ACC112 (cell line): ENCODE data around the gene NKX2-3.

ENCODE experiments used
- H2AFZ ChIP-seq: fragments of 200-600 bp; sonication (generic); one replicate; pipeline ENCODE4 v1.6.0; 2017; ENCODE audit warnings: antibody characterized with exemption, low read length; ENCODE audit not compliant: unreplicated experiment
- H3K27ac ChIP-seq: fragments of 200-600 bp; sonication (generic); 2 replicates; pipeline ENCODE4 v1.5.1; 2014; ENCODE audit warnings: low read depth, mild to moderate bottlenecking, antibody characterized with exemption, low read length, moderate library complexity
- H3K27me3 ChIP-seq: fragments of 200-600 bp; sonication (generic); 2 replicates; pipeline ENCODE4 v1.6.1; 2014; ENCODE audit warnings: mild to moderate bottlenecking, antibody characterized with exemption, low read length, moderate library complexity, mixed read lengths; ENCODE audit not compliant: insufficient read depth
- H3K36me3 ChIP-seq: fragments of 200-600 bp; sonication (generic); 2 replicates; pipeline ENCODE4 v1.6.1; 2016; ENCODE audit warnings: mild to moderate bottlenecking, antibody characterized with exemption, low read length, moderate library complexity, mixed read lengths; ENCODE audit not compliant: insufficient read depth
- H3K4me1 ChIP-seq: fragments of 200-600 bp; sonication (generic); one replicate; pipeline ENCODE4 v1.6.1; 2016; ENCODE audit warnings: low read length, mixed read lengths; ENCODE audit not compliant: insufficient read depth, unreplicated experiment, control insufficient read depth
- H3K4me3 ChIP-seq: fragments of 200-600 bp; sonication (generic); 2 replicates; pipeline ENCODE4 v1.5.1; 2014; ENCODE audit warnings: mild to moderate bottlenecking, low read depth, low read length
- H3K79me2 ChIP-seq: fragments of 200-600 bp; sonication (generic); one replicate; pipeline ENCODE4 v1.6.0; 2016; ENCODE audit warnings: low read length; ENCODE audit not compliant: control insufficient read depth, unreplicated experiment, insufficient read depth

The NKX2-3 gene

GRCh38 chr10:99520040-99520846, 12.5 kb upstream of the NKX2-3 start:
- Histone ChIP-seq H3K4me3 (no peak overlapping the region), H2AFZ (no peak overlapping the region), H3K79me2 (no peaks in the 10 kb centered on the region), H3K27ac (no peak overlapping the region), H3K27me3 (peaks cover 88% of the 10 kb centered on the region), H3K4me1 (no peaks in the 10 kb centered on the region), H3K36me3 (no peaks in the 10 kb centered on the region)

- no peak overlapping the region for H3K4me3 ChIP-seq
- no peaks in the 10 kb centered on the region for H3K4me1 ChIP-seq
- peaks cover 90% of the 10 kb centered on the region for H3K27me3 ChIP-seq
- H2AFZ ChIP-seq: no peak overlapping the region
- H3K36me3 ChIP-seq: no peaks in the 10 kb centered on the region
- H3K79me2 ChIP-seq: no peaks in the 10 kb centered on the region
- H3K27ac ChIP-seq: no peak overlapping the region
Measured at GRCh38 chr10:99520847-99521764, 11.6 kb upstream of the NKX2-3 start.

- no peaks in the 10 kb centered on the region for H3K79me2 ChIP-seq
- no peak overlapping the region for H2AFZ ChIP-seq
- no peak overlapping the region for H3K27ac ChIP-seq
- H3K36me3 ChIP-seq: no peaks in the 10 kb centered on the region
- H3K4me1 ChIP-seq: no peaks in the 10 kb centered on the region
- peaks cover 95% of the 10 kb centered on the region for H3K27me3 ChIP-seq
- H3K4me3 ChIP-seq: no peak overlapping the region
Measured at GRCh38 chr10:99521765-99522469, 10.8 kb upstream of the NKX2-3 start.

GRCh38 chr10:99522470-99523250, 10.1 kb upstream of the NKX2-3 start:
- peaks cover 97% of the 10 kb centered on the region for H3K27me3 ChIP-seq
- H3K4me1 ChIP-seq: no peaks in the 10 kb centered on the region
- no peak overlapping the region for H2AFZ ChIP-seq
- no peaks in the 10 kb centered on the region for H3K79me2 ChIP-seq
- H3K4me3 ChIP-seq: no peak overlapping the region
- no peaks in the 10 kb centered on the region for H3K36me3 ChIP-seq
- H3K27ac ChIP-seq: no peak overlapping the region

GRCh38 chr10:99523251-99523773, 9.4 kb upstream of the NKX2-3 start:
- Histone ChIP-seq H2AFZ (no peak overlapping the region), H3K27ac (no peak overlapping the region), H3K4me3 (no peak overlapping the region), H3K79me2 (no peaks in the 10 kb centered on the region), H3K4me1 (no peaks in the 10 kb centered on the region), H3K36me3 (no peaks in the 10 kb centered on the region), H3K27me3 (peaks cover 97% of the 10 kb centered on the region)

- H2AFZ ChIP-seq: no peak overlapping the region
- no peaks in the 10 kb centered on the region for H3K36me3 ChIP-seq
- peaks cover 99% of the 10 kb centered on the region for H3K27me3 ChIP-seq
- H3K4me3 ChIP-seq: no peak overlapping the region
- H3K4me1 ChIP-seq: no peaks in the 10 kb centered on the region
- H3K27ac ChIP-seq: no peak overlapping the region
- no peaks in the 10 kb centered on the region for H3K79me2 ChIP-seq
Measured at GRCh38 chr10:99524050-99524666, 8.6 kb upstream of the NKX2-3 start.

- H3K79me2 ChIP-seq: no peaks in the 10 kb centered on the region
- peaks cover 99% of the 10 kb centered on the region for H3K27me3 ChIP-seq
- H3K27ac ChIP-seq: no peak overlapping the region
- H3K4me1 ChIP-seq: no peaks in the 10 kb centered on the region
- H3K4me3 ChIP-seq: no peak overlapping the region
- no peaks in the 10 kb centered on the region for H3K36me3 ChIP-seq
- H2AFZ ChIP-seq: no peak overlapping the region
Measured at GRCh38 chr10:99524736-99525380, 7.9 kb upstream of the NKX2-3 start.

GRCh38 chr10:99525897-99526296, 6.8 kb upstream of the NKX2-3 start:
- no peaks in the 10 kb centered on the region for H3K36me3 ChIP-seq
- no peak overlapping the region for H3K4me3 ChIP-seq
- H3K4me1 ChIP-seq: no peaks in the 10 kb centered on the region
- H3K27ac ChIP-seq: no peak overlapping the region
- H3K79me2 ChIP-seq: no peaks in the 10 kb centered on the region
- H3K27me3 ChIP-seq: peaks cover 99% of the 10 kb centered on the region
- H2AFZ ChIP-seq: no peak overlapping the region

- Histone ChIP-seq H2AFZ (no peak overlapping the region), H3K4me1 (no peaks in the 10 kb centered on the region), H3K27ac (no peak overlapping the region)
Measured at GRCh38 chr10:99526861-99527504, 5.8 kb upstream of the NKX2-3 start.

More at GRCh38 chr10:99526861-99527504, 5.8 kb upstream of the NKX2-3 start:
- Histone ChIP-seq H3K36me3 (no peaks in the 10 kb centered on the region), H3K79me2 (no peaks in the 10 kb centered on the region), H3K4me3 (no peak overlapping the region), H3K27me3 (peaks cover 99% of the 10 kb centered on the region)
